Esophagus (tissue), 2 donors: ENCODE data around the gene MID1. TPM values are rescaled to one million over a fixed set of nuclear protein-coding genes. Genes with fewer than 3 reads are reported as not detected.

Experiments used
- H3K27ac ChIP-seq, 2 donors: one replicate each; pipeline ENCODE4 v1.5.1; 2013; ENCODE audit warnings: low read depth in 2 of 2, mild to moderate bottlenecking in 2 of 2, inconsistent platforms in 1 of 2, low read length in 1 of 2, moderate library complexity in 1 of 2
- H3K27me3 ChIP-seq, 2 donors: one replicate each; pipeline ENCODE4 v1.6.1; 2013; ENCODE audit warnings: low read length in 2 of 2, control low read depth in 1 of 2, mild to moderate bottlenecking in 1 of 2; ENCODE audit not compliant: insufficient read depth in 2 of 2, control insufficient read depth in 1 of 2
- H3K36me3 ChIP-seq, 2 donors: one replicate each; pipeline ENCODE4 v1.6.1; 2013; ENCODE audit warnings: low read length in 1 of 2; ENCODE audit not compliant: control insufficient read depth in 2 of 2, insufficient read depth in 2 of 2
- H3K4me1 ChIP-seq, 2 donors: one replicate each; pipeline ENCODE4 v1.6.1; 2013; ENCODE audit warnings: low read length in 1 of 2; ENCODE audit not compliant: control insufficient read depth in 2 of 2, insufficient read depth in 2 of 2
- H3K4me3 ChIP-seq, 2 donors: one replicate each; pipeline ENCODE4 v1.5.1; 2013; ENCODE audit warnings: low read length in 2 of 2, mild to moderate bottlenecking in 2 of 2, low read depth in 1 of 2, moderate library complexity in 1 of 2
- H3K9me3 ChIP-seq, 2 donors: one replicate each; pipeline ENCODE4 v1.6.1; 2013; ENCODE audit warnings: mild to moderate bottlenecking in 2 of 2, low read depth in 1 of 2, low read length in 1 of 2, moderate library complexity in 1 of 2; ENCODE audit not compliant: control insufficient read depth in 2 of 2, insufficient read depth in 1 of 2
- WGBS, 2 donors: extraction: QIAGEN DNeasy Blood & Tissue Kit; methylation state at CpG; one replicate each; pipeline ENCODE4 v1.1.7; 2013; 5-methylcytosine and 5-hydroxymethylcytosine counted together
- polyA plus RNA-seq, 2 donors: library from polyadenylated mRNA; stranded (reverse); fragments of 200-250 nt; gene quantifications; one replicate each; pipeline ENCODE4 v1.2.3, GENCODE V29; 2013
- donor health status: healthy with polysubstance abuse.
- donor health status: Bipolar disorder and iron deficiency.

Gene MID1
- polyA plus RNA-seq, 2 donors = 4.6 to 4.7 TPM

- no peaks in the 10 kb centered on the region for H3K27me3 ChIP-seq
- no peaks in the 10 kb centered on the region for H3K36me3 ChIP-seq
- H3K27ac ChIP-seq = no peak overlapping the region
- no peaks in the 10 kb centered on the region for H3K4me1 ChIP-seq
- H3K4me3 ChIP-seq = no peak overlapping the region
- no peaks in the 10 kb centered on the region for H3K9me3 ChIP-seq
- WGBS, 2 donors = 58 to 66% methylated on average over 3 of the region's 3 CpGs
These were observed 142.9 kb downstream of the MID1 start for GRCh38 chrX:10477525-10477924.

DNA sequence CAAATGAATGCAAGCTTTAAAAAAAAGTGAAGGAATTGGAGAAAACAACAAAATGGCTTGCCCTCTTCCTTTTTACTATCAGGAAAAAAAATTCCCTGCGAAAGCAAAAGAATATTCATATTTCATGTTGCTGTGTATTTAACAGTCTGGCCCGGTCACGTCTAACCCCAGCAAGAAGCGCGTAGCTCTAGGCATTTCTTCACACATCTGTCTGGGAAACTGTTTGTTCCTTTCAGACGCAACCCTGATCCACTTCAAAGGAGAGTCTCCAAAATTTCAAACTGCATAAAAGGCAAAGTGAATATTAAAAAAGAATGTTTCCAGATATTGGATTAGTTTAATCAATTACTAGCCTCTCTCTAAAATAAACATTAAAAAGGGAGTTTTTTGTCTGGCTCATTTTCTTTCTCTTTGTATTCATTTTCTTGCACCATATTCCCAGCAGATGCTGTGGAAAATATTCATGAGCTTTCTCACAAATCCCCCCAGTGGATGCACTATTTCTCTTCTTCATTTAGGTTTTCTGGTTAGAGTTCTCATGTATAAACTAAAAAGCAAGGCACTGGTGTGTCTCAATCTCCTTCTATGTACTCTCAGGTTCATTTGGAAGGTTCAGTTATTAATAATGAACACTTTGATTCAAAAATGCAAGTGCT is 145.3 kb downstream of the MID1 start:
- Histone ChIP-seq H3K27ac (no peak overlapping the region), H3K27me3 (no peaks in the 10 kb centered on the region), H3K4me3 (no peak overlapping the region), H3K36me3 (no peaks in the 10 kb centered on the region), H3K4me1 (no peaks in the 10 kb centered on the region), H3K9me3 (no peaks in the 10 kb centered on the region)
- 34 to 59% methylated on average over 6 of the region's 6 CpGs for WGBS, 2 donors

GRCh38 chrX:10474510-10474909 is 145.9 kb downstream of the MID1 start:
- Histone ChIP-seq H3K27me3 (no peaks in the 10 kb centered on the region), H3K27ac (no peak overlapping the region), H3K4me1 (no peaks in the 10 kb centered on the region), H3K36me3 (no peaks in the 10 kb centered on the region), H3K4me3 (no peak overlapping the region), H3K9me3 (no peaks in the 10 kb centered on the region)
- WGBS, 2 donors = 42 to 44% methylated on average over 1 of the region's 1 CpG

GRCh38 chrX:10471418-10471817 is 149.0 kb downstream of the MID1 start:
- Histone ChIP-seq H3K36me3 (no peaks in the 10 kb centered on the region), H3K27ac (no peak overlapping the region), H3K4me3 (no peak overlapping the region), H3K9me3 (no peaks in the 10 kb centered on the region), H3K4me1 (no peaks in the 10 kb centered on the region), H3K27me3 (no peaks in the 10 kb centered on the region)
- WGBS, 2 donors = 76 to 85% methylated on average over 3 of the region's 3 CpGs

DNA sequence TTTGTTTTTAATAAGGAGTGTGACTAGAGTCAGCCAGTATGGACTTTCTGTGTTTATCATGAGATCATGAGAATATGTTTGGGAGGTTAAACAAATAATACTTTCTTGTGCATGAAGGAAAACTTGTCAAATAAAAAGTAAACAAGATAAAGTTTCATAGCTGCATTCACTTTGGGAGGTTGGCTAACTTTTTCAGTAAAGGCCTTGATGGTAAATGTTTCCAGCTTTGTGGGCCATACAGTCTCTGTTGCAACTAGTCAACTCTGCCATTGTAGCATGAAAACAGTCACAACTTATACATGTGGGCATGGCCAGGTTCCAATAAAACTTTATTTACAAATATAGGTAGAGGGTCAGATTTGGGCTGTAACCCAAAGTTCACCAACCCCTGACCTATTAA is 150.4 kb downstream of the MID1 start:
- Histone ChIP-seq H3K9me3 (no peaks in the 10 kb centered on the region), H3K27ac (no peak overlapping the region), H3K36me3 (no peaks in the 10 kb centered on the region)

DNA sequence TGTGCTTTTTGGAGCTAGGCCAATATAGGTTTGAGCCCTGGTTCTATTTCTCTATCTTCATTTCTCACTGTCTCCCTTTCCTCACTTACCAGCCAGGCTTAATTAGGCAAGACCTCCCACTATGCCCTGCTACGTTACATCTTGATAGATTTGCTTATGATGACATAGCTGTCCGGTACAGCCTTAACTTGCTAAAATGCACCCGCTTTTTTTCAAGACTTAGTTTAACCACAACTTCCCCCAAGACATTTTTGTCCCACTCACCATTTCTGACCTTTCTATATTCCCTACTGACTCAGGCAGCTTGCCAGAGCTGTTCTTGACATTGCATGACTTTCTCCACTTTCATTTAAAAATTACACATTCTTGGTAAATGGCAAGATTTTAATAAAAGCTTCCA is 152.6 kb downstream of the MID1 start:
- no peak overlapping the region for H3K4me3 ChIP-seq
- no peaks in the 10 kb centered on the region for H3K27me3 ChIP-seq
- H3K9me3 ChIP-seq = no peaks in the 10 kb centered on the region
- no peak overlapping the region for H3K27ac ChIP-seq
- 63 to 71% methylated on average over 3 of the region's 3 CpGs for WGBS, 2 donors
- no peaks in the 10 kb centered on the region for H3K4me1 ChIP-seq
- no peaks in the 10 kb centered on the region for H3K36me3 ChIP-seq

More for the DNA sequence above, 150.4 kb downstream of the MID1 start:
- Histone ChIP-seq H3K4me1 (no peaks in the 10 kb centered on the region), H3K27me3 (no peaks in the 10 kb centered on the region), H3K4me3 (no peak overlapping the region)

DNA sequence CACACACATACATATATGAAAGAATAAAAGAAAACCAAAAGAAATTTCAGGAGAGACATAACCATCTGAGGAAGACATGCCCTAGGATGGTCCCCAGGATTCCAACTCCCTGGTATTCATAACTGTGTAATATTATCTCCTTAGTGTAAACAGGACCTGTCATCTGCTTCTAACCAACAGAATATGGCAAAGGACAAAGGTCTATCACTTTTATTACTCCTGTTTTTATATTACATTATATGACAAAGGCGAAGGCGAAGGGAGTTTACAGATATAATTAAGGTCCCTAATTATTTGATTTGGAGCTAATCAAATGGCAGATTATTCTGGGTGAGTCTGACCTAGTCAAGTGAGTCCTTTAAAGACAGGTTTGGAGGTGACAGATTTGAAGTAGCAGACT is 155.1 kb downstream of the MID1 start:
- H3K9me3 ChIP-seq = no peaks in the 10 kb centered on the region
- H3K27ac ChIP-seq = no peak overlapping the region
- WGBS, 2 donors = 94 to 97% methylated on average over 2 of the region's 2 CpGs
- no peaks in the 10 kb centered on the region for H3K36me3 ChIP-seq
- no peak overlapping the region for H3K4me3 ChIP-seq
- no peaks in the 10 kb centered on the region for H3K27me3 ChIP-seq
- H3K4me1 ChIP-seq = no peaks in the 10 kb centered on the region

GRCh38 chrX:10457092-10457491 is 163.3 kb downstream of the MID1 start:
- H3K4me3 ChIP-seq = no peak overlapping the region
- H3K36me3 ChIP-seq = no peaks in the 10 kb centered on the region
- no peak overlapping the region for H3K27ac ChIP-seq
- H3K9me3 ChIP-seq = peaks cover 0 to 3% of the 10 kb centered on the region in 2 donors
- no peaks in the 10 kb centered on the region for H3K27me3 ChIP-seq
- no peaks in the 10 kb centered on the region for H3K4me1 ChIP-seq
- 87 to 89% methylated on average over 5 of the region's 5 CpGs for WGBS, 2 donors

DNA sequence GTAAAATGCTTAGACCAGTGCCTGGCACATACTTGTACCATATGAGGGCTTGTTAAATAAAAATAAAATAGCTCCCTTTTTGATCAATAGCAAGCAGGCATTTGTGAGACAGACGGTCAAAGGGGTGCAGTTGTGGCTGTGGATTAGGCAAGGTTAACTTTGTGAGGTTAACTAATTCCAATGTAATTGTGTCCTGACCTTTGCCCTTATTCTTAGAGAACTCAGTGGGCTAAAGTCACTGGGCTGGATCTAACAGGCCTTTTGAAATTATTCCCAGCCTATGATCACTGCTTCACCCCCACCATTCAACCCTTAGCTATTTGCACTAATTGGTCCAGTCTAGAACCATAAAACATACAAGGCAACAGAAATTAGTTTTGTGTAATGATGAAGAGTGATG is 166.4 kb downstream of the MID1 start:
- Histone ChIP-seq H3K27me3 (no peaks in the 10 kb centered on the region), H3K9me3 (no peaks in the 10 kb centered on the region), H3K27ac (no peak overlapping the region), H3K36me3 (peaks cover 0 to 5% of the 10 kb centered on the region in 2 donors), H3K4me3 (no peak overlapping the region), H3K4me1 (no peaks in the 10 kb centered on the region)
- WGBS, 2 donors = 89 to 96% methylated on average over 1 of the region's 1 CpG

- H3K4me3 ChIP-seq = no peak overlapping the region
- no peak overlapping the region for H3K27ac ChIP-seq
- 65 to 75% methylated on average over 4 of the region's 4 CpGs for WGBS, 2 donors
These were observed 169.4 kb downstream of the MID1 start for GRCh38 chrX:10450959-10451355.

More at GRCh38 chrX:10450959-10451355, 169.4 kb downstream of the MID1 start:
- no peaks in the 10 kb centered on the region for H3K4me1 ChIP-seq
- H3K36me3 ChIP-seq = peaks cover 0 to 5% of the 10 kb centered on the region in 2 donors
- H3K9me3 ChIP-seq = no peaks in the 10 kb centered on the region
- no peaks in the 10 kb centered on the region for H3K27me3 ChIP-seq
